ENCODE data around the gene ERFL.

ERFL gene

DNA sequence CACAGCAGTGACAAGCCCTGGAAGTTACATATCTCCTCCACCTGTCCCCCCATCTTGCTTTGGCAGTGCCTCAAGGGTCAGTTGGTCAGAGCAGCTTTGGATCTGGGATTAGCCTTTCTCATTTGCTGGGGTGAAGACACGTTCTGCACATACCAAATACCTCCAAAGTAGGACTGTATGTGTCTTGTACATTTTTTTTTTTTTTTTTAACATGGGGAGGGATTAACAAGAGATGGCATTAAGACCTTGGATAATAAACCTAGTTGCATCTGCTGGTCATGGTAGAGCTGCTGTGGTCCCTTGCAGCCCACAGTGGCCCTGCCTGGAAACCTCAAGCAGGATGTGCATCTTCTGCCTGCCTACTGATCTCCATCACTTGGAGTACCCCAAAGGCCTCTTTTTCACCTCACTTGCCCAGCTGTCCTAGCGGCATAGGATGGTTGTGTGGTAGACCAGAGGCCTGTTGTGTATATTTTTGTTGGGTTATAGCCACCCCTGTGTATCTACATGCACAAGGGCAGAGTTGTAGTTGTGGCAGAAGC lies 65.7 kb downstream of the ERFL start:
- Histone ChIP-seq H3K9me3 (ENCODE audit: insufficient read depth, low read length, severe bottlenecking) (no peaks in the 10 kb centered on the region), H3K27ac (ENCODE audit: low read length) (peak overlapping the region; percentile 97), H3K4me1 (ENCODE audit: insufficient read depth, low read length) (peaks cover 73% of the 10 kb centered on the region), H3K36me3 (ENCODE audit: insufficient read depth, low read length) (peaks cover 67% of the 10 kb centered on the region), H3K79me2 (ENCODE audit: insufficient read depth, low read length) (peaks cover 73% of the 10 kb centered on the region), H2AFZ (ENCODE audit: low read depth, low read length) (no peak overlapping the region), H3K9ac (ENCODE audit: low read depth, low read length) (peak overlapping the region; percentile 77), H4K20me1 (ENCODE audit: insufficient read depth, low read length) (peaks cover 64% of the 10 kb centered on the region), H3K4me3 (ENCODE audit: low read depth in 1 of 2, low read length in 2 of 2) (peak overlapping the region in 1 of 2 experiments; percentile 78; a peak in 2 of 4 replicates), H3K4me2 (ENCODE audit: insufficient read depth, low read length) (peak overlapping the region; percentile 96), H3K27me3 (ENCODE audit: insufficient read depth, low read length, poor library complexity) (no peaks in the 10 kb centered on the region)
- TF ChIP-seq, protein P1, sequence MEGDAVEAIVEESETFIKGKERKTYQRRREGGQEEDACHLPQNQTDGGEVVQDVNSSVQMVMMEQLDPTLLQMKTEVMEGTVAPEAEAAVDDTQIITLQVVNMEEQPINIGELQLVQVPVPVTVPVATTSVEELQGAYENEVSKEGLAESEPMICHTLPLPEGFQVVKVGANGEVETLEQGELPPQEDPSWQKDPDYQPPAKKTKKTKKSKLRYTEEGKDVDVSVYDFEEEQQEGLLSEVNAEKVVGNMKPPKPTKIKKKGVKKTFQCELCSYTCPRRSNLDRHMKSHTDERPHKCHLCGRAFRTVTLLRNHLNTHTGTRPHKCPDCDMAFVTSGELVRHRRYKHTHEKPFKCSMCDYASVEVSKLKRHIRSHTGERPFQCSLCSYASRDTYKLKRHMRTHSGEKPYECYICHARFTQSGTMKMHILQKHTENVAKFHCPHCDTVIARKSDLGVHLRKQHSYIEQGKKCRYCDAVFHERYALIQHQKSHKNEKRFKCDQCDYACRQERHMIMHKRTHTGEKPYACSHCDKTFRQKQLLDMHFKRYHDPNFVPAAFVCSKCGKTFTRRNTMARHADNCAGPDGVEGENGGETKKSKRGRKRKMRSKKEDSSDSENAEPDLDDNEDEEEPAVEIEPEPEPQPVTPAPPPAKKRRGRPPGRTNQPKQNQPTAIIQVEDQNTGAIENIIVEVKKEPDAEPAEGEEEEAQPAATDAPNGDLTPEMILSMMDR (IDR thresholded peaks at IDR 0.05; ENCODE audit: borderline replicate concordance, extremely low read depth, low read length, poor library complexity, severe bottlenecking): no peak
- TF ChIP-seq EZH2 (IDR thresholded peaks at IDR 0.05; ENCODE audit: borderline replicate concordance, low read depth, low read length, severe bottlenecking): no peak
- ATAC-seq (ENCODE audit: insufficient read depth, low read depth) (no peak), DNase-seq (peak; percentile 37)

DNA sequence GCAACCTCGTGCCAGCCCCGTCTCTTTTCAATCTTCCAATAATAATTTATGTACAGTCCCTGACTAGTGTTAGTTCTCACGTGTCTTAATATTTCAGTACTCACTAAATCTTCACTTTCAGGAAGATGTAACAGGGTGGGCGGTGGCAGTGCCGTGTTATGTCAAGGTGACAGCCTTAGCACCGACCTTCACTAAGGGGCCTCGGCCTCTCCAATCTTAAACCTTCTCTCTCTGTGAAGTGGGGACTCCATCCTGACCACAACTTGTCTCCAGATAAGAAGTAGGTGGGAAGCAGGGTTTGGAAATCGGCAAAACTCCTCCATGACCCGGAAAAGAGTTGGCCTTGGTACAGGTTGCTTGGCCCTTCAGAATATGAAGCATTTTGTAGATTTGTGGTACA lies 66.4 kb downstream of the ERFL start:
- Histone ChIP-seq H3K36me3 (ENCODE audit: insufficient read depth, low read length) (peaks cover 61% of the 10 kb centered on the region), H3K4me1 (ENCODE audit: insufficient read depth, low read length) (peaks cover 66% of the 10 kb centered on the region), H3K27ac (ENCODE audit: low read length) (peak overlapping the region; percentile 97), H3K79me2 (ENCODE audit: insufficient read depth, low read length) (peaks cover 66% of the 10 kb centered on the region), H4K20me1 (ENCODE audit: insufficient read depth, low read length) (peaks cover 57% of the 10 kb centered on the region), H3K9ac (ENCODE audit: low read depth, low read length) (peak overlapping the region; percentile 77), H3K4me2 (ENCODE audit: insufficient read depth, low read length) (peak overlapping the region; percentile 96), H3K4me3 (ENCODE audit: low read depth in 1 of 2, low read length in 2 of 2) (peak overlapping the region; percentile 50 to 78; a peak in 3 of 4 replicates), H2AFZ (ENCODE audit: low read depth, low read length) (no peak overlapping the region), H3K9me3 (ENCODE audit: insufficient read depth, low read length, severe bottlenecking) (no peaks in the 10 kb centered on the region), H3K27me3 (ENCODE audit: insufficient read depth, low read length, poor library complexity) (no peaks in the 10 kb centered on the region)
- no peak for ATAC-seq (ENCODE audit: insufficient read depth, low read depth)
- no peak for DNase-seq
- TF ChIP-seq, protein P1 (IDR thresholded peaks at IDR 0.05; ENCODE audit: borderline replicate concordance, extremely low read depth, low read length, poor library complexity, severe bottlenecking): no peak

DNA sequence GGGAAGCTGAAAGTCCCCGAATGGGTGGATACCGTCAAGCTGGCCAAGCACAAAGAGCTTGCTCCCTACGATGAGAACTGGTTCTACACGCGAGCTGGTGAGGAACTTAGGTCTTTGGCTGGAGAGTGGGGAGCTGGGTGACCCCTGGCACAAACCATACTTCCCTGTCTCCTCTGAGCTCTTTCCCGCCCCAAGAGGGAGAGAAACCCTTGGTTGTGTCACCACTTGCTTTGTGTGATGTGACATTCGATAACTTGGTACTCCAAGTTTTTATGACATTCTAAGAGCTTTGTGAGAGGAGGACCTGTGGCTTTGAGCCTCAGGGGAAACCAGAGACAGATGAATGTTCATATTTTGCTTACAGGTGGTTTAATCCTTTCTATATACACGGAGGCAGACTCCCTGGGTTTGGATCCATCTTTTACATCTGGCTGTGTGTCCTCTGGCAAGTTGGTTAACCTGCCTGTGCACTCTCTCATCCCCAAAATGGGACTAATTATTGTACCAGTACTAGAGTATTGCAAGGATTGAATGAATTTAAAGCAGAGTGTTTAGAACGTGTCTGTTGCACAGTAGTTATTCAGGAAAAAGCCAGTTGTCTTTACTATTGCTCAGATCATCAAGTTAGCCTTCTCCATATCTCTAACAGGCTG lies 67.0 kb downstream of the ERFL start:
- Histone ChIP-seq H3K4me3 (ENCODE audit: low read depth in 1 of 2, low read length in 2 of 2) (peak overlapping the region; percentile 50 to 78), H4K20me1 (ENCODE audit: insufficient read depth, low read length) (peaks cover 52% of the 10 kb centered on the region), H3K27me3 (ENCODE audit: insufficient read depth, low read length, poor library complexity) (no peaks in the 10 kb centered on the region), H3K9ac (ENCODE audit: low read depth, low read length) (peak overlapping the region; percentile 77), H3K4me1 (ENCODE audit: insufficient read depth, low read length) (peaks cover 60% of the 10 kb centered on the region), H3K4me2 (ENCODE audit: insufficient read depth, low read length) (peak overlapping the region; percentile 96), H3K27ac (ENCODE audit: low read length) (peak overlapping the region; percentile 97), H3K79me2 (ENCODE audit: insufficient read depth, low read length) (peaks cover 61% of the 10 kb centered on the region), H3K36me3 (ENCODE audit: insufficient read depth, low read length) (peaks cover 56% of the 10 kb centered on the region), H2AFZ (ENCODE audit: low read depth, low read length) (no peak overlapping the region), H3K9me3 (ENCODE audit: insufficient read depth, low read length, severe bottlenecking) (no peaks in the 10 kb centered on the region)
- ATAC-seq (ENCODE audit: insufficient read depth, low read depth): no peak
- TF ChIP-seq EZH2 (IDR thresholded peaks at IDR 0.05; ENCODE audit: borderline replicate concordance, low read depth, low read length, severe bottlenecking): no peak
- TF ChIP-seq, protein P1 (IDR thresholded peaks at IDR 0.05; ENCODE audit: borderline replicate concordance, extremely low read depth, low read length, poor library complexity, severe bottlenecking): no peak
- DNase-seq: no peak
